Activated CD4-positive, alpha-beta T cell treated with anti-CD3 and anti-CD28 coated beads for 48 hours (primary cell): Measurements from ENCODE around the gene MRGPRX3.
"Not testable (repeated sequence)": the region's sequence is repeated elsewhere in the genome, so short reads cannot be mapped to it uniquely, and the experiment has no call there.

ENCODE experiments used
- DNase-seq: peaks from one replicate; pipeline ENCODE4 v3.0.0-alpha.2; 2020

MRGPRX3 gene

GRCh38 chr11:18132341-18132740, at the start of gene MRGPRX3:
TSS of gene MRGPRX3 (plus strand) at chr11:18132571. CDS start at chr11:18137203, 4,632 bp downstream.
- DNase-seq = no peak

- DNase-seq = no peak
Observed at GRCh38 chr11:18088366-18088765, 44.0 kb upstream of the MRGPRX3 start.

- DNase-seq = no peak
Observed at GRCh38 chr11:18088966-18089365, 43.4 kb upstream of the MRGPRX3 start.

DNA sequence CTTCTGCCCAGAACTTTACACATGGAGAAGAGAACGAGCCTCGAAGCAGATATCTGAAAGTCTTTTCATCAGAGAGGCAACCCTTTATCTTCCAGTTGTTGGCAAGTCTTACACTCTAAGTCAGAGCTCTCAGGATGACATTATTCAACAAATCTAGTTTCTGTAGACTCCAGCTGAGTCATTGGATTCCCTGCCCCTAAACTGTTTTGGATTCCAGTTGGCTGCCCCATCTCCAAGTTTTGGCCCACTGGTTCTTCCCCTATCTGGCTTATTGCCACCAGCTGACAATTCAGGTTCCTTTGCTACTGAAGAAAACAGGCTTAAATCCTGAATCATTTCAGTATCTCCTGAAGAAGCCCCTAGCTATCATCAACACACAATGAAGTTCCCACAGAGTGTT, 40.6 kb upstream of the MRGPRX3 start:
- no peak for DNase-seq

GRCh38 chr11:18093959-18094358, 38.4 kb upstream of the MRGPRX3 start:
- DNase-seq = no peak

- peak; percentile 45 for DNase-seq
Observed at GRCh38 chr11:18100926-18101656, 31.3 kb upstream of the MRGPRX3 start.

GRCh38 chr11:18105086-18105801, 27.1 kb upstream of the MRGPRX3 start:
- peak; percentile 21 for DNase-seq

DNA sequence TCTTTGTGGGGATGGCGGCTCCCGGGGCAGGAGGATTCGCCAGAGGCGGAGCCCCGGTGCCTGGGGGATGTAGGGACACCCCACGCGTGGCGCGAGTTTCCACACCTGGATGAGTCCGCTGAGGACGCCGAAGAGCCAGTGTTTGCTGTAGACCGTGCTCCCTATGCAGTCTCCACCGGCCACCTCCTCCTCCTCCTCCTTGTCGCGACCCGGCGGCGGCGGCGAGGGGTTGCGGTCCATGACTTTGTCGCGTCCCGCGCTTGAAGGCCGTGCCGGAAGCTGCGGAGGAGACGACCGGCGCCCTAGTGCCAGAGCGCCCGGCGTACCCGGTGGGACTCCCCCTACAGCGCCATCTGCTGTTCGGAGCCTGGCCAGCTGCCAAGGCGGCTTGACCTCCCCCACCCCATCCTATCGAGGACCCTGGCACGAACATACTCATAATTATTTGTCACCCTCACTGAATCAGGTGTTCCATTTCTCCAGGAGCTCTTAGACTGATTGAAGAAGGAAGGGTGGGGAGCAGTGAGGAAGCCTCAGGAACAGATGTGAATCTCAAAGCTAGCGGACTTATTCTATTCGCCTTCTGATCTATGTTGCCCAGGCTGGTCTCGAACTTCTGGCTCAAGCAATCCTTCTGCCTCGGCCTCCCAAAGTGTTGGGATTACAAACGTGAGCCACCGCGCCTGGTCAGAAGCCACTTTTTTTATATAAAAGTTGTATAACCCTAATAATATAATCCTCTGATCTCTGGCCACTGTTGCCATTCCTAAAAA, 26.4 kb upstream of the MRGPRX3 start, which contains the start of gene SAAL1:
TSS of gene SAAL1 (minus strand) at position 281 of the 773 bp plus-strand sequence. CDS start at position 240, 41 bp downstream.
- peak; percentile 96 for DNase-seq

DNA sequence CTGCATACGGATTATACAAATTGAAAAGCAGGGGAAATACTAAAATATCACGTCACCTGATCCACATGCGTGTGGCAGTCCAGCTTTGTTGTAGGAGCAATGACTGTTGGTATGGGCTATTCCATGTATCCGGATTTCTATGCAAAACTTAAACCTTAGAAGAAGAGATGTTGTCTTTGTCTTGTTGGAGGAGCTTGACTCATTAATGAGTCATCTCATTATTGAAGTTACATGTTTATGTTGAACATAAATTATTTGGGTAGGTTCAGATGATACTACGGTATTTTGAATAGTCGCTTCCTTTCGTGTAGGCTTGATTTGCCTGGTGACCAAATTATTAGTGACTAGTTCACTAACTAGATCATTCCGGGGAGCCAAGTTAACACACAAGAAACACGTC, 25.7 kb upstream of the MRGPRX3 start:
- no peak for DNase-seq

- DNase-seq = no peak
Observed at GRCh38 chr11:18108254-18108653, 24.1 kb upstream of the MRGPRX3 start.

DNA sequence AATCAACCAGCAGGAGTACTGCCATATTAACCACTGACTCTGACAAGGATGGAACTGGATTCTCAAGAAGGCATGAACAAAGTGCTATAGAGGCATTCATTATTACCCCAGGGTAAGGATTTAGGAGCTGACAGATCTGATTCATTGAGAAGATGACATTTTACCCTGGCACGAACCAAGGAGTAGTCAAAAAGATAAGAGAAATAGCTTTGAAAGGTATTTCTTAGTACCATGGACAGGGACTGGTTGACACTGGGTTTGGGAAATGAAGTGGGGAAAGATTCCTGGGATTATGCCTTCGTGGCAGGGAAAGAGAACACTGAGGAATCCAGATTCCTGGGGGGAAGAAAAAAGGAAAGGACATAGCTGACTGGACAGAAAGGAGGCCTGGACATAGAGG, 21.4 kb upstream of the MRGPRX3 start:
- DNase-seq = no peak

DNA sequence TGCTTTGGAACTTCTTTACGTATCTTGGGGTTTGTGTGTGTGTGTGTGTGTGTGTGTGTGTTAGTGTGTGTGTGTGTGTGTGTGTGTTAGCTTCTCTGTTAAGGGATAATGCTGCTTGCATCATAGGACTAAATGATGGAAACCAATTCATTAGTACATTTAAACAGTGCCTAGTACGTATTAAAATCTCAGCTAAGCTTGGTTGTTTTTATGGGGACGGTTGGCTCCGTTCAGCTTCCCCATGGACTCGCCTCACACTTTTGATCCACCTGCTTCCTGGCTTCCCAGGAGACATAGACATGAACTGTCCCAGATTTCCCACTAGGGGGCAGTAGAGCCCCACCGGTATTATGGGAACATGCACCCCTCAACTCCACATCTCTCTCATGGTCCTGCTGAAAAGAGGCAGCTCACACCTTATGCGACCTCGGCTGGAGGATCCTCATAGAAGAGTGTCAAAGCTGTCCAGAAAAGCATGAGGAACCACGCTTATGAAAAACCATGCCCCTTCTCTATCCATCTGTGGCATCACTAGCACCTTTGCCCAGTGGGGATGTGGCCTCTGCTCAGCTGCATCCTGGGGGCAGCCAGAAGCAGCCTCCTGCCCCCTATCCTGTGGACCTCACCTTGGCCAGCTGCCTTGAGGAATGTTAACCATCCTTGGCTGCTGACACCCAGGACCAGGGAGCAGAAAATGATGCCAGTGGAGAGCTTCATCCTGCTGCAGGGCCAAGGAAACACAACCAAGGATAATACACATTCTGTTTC, 16.8 kb upstream of the MRGPRX3 start:
- peak; percentile 75 for DNase-seq

GRCh38 chr11:18121331-18121828, 11.0 kb upstream of the MRGPRX3 start:
- DNase-seq = not testable (repeated sequence)

- not testable (repeated sequence) for DNase-seq
Observed at GRCh38 chr11:18131115-18131514, 1.3 kb upstream of the MRGPRX3 start.

DNA sequence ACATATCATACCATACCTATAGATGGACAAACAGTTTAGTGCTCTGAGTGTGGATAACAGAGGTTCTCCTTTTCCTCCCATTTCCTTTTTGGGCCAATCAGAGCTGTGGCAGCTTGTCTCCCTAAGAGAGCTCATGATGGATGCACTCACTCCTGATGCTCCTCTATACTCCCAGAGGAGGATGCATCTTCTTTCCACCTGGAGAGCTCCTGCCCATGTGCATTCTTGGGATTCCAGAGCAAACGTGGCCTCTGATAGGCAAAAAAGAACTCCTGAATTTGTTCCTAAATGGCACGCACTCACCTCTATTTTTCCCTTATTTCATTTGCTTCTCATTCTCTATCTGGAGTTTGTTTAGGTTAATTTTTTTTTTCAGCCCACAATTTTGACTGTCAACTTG, 2.9 kb downstream of the MRGPRX3 start:
- DNase-seq = no peak

DNA sequence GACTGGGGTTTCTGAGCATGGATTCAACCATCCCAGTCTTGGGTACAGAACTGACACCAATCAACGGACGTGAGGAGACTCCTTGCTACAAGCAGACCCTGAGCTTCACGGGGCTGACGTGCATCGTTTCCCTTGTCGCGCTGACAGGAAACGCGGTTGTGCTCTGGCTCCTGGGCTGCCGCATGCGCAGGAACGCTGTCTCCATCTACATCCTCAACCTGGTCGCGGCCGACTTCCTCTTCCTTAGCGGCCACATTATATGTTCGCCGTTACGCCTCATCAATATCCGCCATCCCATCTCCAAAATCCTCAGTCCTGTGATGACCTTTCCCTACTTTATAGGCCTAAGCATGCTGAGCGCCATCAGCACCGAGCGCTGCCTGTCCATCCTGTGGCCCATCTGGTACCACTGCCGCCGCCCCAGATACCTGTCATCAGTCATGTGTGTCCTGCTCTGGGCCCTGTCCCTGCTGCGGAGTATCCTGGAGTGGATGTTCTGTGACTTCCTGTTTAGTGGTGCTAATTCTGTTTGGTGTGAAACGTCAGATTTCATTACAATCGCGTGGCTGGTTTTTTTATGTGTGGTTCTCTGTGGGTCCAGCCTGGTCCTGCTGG, 4.9 kb downstream of the MRGPRX3 start:
- no peak for DNase-seq

DNA sequence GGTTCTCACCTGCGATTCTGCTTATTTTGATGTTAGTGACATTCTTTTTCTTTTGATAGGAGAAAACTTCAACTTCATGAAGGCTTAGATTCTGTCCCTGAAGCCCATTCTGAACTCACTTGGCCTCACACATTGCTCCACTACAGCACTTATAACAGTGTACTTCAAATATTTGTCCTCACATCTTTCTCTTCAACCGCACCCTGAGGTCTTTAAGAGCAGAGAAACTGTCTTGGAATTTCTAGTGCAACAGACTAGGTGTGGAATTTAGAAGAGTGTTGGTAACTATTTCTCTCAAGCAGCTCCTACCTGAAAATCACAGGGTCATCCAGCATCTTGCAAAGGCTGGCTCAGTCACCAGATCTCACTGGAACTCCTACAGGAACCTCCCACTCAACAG, 7.8 kb downstream of the MRGPRX3 start:
- DNase-seq = no peak

DNA sequence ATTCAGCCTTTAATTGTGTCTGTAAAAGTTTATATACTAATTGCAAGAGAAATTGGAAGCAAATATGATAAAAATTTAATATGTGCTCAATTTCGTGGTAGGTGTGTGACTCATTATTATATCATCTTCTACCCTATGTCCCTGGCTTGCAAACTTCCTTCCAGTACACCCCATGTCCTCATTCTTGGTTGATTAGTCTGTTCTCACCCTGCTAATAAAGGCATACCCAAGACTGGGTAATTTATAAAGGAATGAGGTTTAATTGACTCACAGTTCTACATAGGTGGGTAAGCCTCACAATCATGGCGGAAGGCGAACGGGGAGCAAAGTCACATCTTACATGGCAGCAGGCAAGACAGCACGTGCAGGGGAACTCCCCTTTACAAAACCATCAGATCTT, 11.9 kb downstream of the MRGPRX3 start:
- DNase-seq = no peak

- no peak for DNase-seq
Observed at GRCh38 chr11:18145025-18145424, 12.7 kb downstream of the MRGPRX3 start.

DNA sequence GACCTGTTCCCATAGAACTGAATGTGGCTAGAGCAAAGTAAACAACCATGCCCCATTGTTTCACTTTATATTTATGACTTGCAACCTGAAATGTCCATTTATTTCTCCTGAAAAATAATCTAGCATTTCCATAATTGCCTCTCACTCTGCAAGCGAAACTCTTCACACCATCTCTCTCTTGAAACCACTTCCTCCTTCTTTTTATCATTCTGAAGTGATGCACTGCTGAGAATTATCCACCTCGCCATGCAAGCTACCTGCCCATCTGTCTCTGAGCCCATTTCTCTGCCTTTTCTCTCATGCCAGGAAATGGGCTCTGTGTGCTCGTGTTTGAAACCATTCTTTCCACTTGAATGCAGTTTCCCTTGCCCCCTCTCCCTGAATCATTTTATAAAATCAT, 13.5 kb downstream of the MRGPRX3 start:
- DNase-seq = no peak

- DNase-seq = no peak
Observed at GRCh38 chr11:18151581-18151980, 19.2 kb downstream of the MRGPRX3 start.

GRCh38 chr11:18168372-18168771, 36.0 kb downstream of the MRGPRX3 start:
- DNase-seq = no peak
